GM23248 (cell line): ENCODE results near the gene STXBP6. TPM values are rescaled to one million over a fixed set of nuclear protein-coding genes. Genes with fewer than 3 reads are reported as not detected.

Source experiments
- DNase-seq: peaks from one replicate; pipeline ENCODE4 v3.0.0-alpha.2; 2015
- H2AFZ ChIP-seq: fragments of 200-600 bp; sonication (generic); 2 replicates; pipeline ENCODE4 v1.6.1; 2016; ENCODE audit warnings: antibody characterized with exemption
- H3F3A ChIP-seq: fragments of 200-600 bp; sonication (generic); 2 replicates; pipeline ENCODE4 v1.6.1; 2016; ENCODE audit warnings: mild to moderate bottlenecking, antibody characterized with exemption, mixed run types; ENCODE audit not compliant: insufficient read depth
- H3K27ac ChIP-seq: fragments of 200-600 bp; sonication (generic); 2 replicates; pipeline ENCODE4 v1.5.1; 2016; ENCODE audit warnings: mild to moderate bottlenecking
- H3K27me3 ChIP-seq: fragments of 200-600 bp; sonication (generic); replicated peaks from 2 replicates; pipeline ENCODE4 v1.6.1; 2016; ENCODE audit warnings: mild to moderate bottlenecking; ENCODE audit not compliant: insufficient read depth
- H3K36me3 ChIP-seq: fragments of 200-600 bp; sonication (generic); 2 replicates; pipeline ENCODE4 v1.6.1; 2016; ENCODE audit warnings: low read depth, mild to moderate bottlenecking
- H3K4me1 ChIP-seq: fragments of 200-600 bp; sonication (generic); 2 replicates; pipeline ENCODE4 v1.6.1; 2016; ENCODE audit warnings: mild to moderate bottlenecking; ENCODE audit not compliant: insufficient read depth
- H3K4me2 ChIP-seq: fragments of 200-600 bp; sonication (generic); one replicate; pipeline ENCODE4 v1.6.1; 2016; ENCODE audit warnings: mild to moderate bottlenecking; ENCODE audit not compliant: unreplicated experiment
- H3K4me3 ChIP-seq: fragments of 200-600 bp; sonication (generic); 2 replicates; pipeline ENCODE4 v1.5.1; 2016; ENCODE audit warnings: mild to moderate bottlenecking
- H3K79me2 ChIP-seq: fragments of 200-600 bp; sonication (generic); 2 replicates; pipeline ENCODE4 v1.6.1; 2016; ENCODE audit warnings: mild to moderate bottlenecking; ENCODE audit not compliant: insufficient read depth
- H3K9ac ChIP-seq: fragments of 200-600 bp; sonication (generic); 2 replicates; pipeline ENCODE4 v1.6.1; 2016; ENCODE audit warnings: mild to moderate bottlenecking
- H3K9me2 ChIP-seq: fragments of 200-600 bp; sonication (generic); 2 replicates; pipeline ENCODE4 v1.6.1; 2016; ENCODE audit warnings: mixed run types, mild to moderate bottlenecking, moderate library complexity; ENCODE audit not compliant: insufficient read depth
- H3K9me3 ChIP-seq: fragments of 200-600 bp; sonication (generic); one replicate; pipeline ENCODE4 v1.6.1; 2017; ENCODE audit warnings: low read depth
- H4K20me1 ChIP-seq: fragments of 200-600 bp; sonication (generic); 2 replicates; pipeline ENCODE4 v1.6.0; 2016; ENCODE audit not compliant: insufficient read depth
- EZH2 ChIP-seq: fragments of 200-600 bp; sonication (generic); IDR thresholded peaks from 2 replicates; pipeline ENCODE4 v1.6.1; 2018; ENCODE audit warnings: antibody characterized with exemption, mild to moderate bottlenecking; ENCODE audit not compliant: insufficient read depth, poor library complexity, severe bottlenecking
- EZH2phosphoT487 ChIP-seq: fragments of 200-600 bp; sonication (generic); IDR thresholded peaks from 2 replicates; pipeline ENCODE4 v1.6.1; 2018; ENCODE audit warnings: antibody characterized with exemption, moderate library complexity, mild to moderate bottlenecking, low read depth; ENCODE audit not compliant: insufficient read depth
- WGBS, 2 experiments: methylation state at CpG; one replicate each; pipeline ENCODE4 v1.1.6; 2015 to 2017; ENCODE audit warnings: low lambda C conversion rate in 2 of 2, low coverage in 1 of 2; ENCODE audit errors: missing lambda C conversion rate in 2 of 2; 5-methylcytosine and 5-hydroxymethylcytosine counted together
- in situ Hi-C: fragments of 300-500 bp; cut with MboI; formaldehyde crosslinking; loops from 2 replicates; pipeline ENCODE4 v1.15.0; 2020
- polyA plus RNA-seq: library from polyadenylated mRNA; unstranded; fragments of >200 nt; fragmentation: Nextera tagmentation; extraction: Ambion mirVana; gene quantifications from 2 replicates; pipeline ENCODE4 v1.2.1, GENCODE V29; 2016
- total RNA-seq: library from RNA; depleted of rRNA; stranded (reverse); fragments of >200 nt; shearing (Covaris generic); gene quantifications from 2 replicates; pipeline ENCODE4 v1.2.3, GENCODE V29; 2014

Gene STXBP6
- total and polyA plus RNA-seq, 2 experiments from 2014 or later: 13.9 to 19.6 TPM

- H3K27ac ChIP-seq: no peak overlapping the region
- H3K27me3 ChIP-seq: no peaks in the 10 kb centered on the region
- 89 to 93% methylated on average over 3 of the region's 3 CpGs for WGBS, 2 experiments
- no peak overlapping the region for H3K4me3 ChIP-seq
- no peaks in the 10 kb centered on the region for H4K20me1 ChIP-seq
- peaks cover 14% of the 10 kb centered on the region for H3K4me1 ChIP-seq
- H2AFZ ChIP-seq: no peak overlapping the region
- no peak overlapping the region for H3K4me2 ChIP-seq
- in situ Hi-C loops: no loop called here
- DNase-seq: no peak
- H3K9ac ChIP-seq: no peak overlapping the region
- no peaks in the 10 kb centered on the region for H3K9me2 ChIP-seq
- H3K36me3 ChIP-seq: no peaks in the 10 kb centered on the region
- peaks cover 17% of the 10 kb centered on the region for H3F3A ChIP-seq
- H3K79me2 ChIP-seq: 0 out of 2 replicates have a peak, but pooled peaks cover 12% of the 10 kb centered on the region
- no peak for TF ChIP-seq EZH2
- TF ChIP-seq EZH2phosphoT487: no peak
- H3K9me3 ChIP-seq: no peaks in the 10 kb centered on the region
Observed at GRCh38 chr14:24897793-24898192, 152.2 kb downstream of the STXBP6 start.

GRCh38 chr14:24895622-24896021, 154.3 kb downstream of the STXBP6 start:
- Histone ChIP-seq H3F3A (peaks cover 10% of the 10 kb centered on the region), H4K20me1 (no peaks in the 10 kb centered on the region), H3K4me1 (peaks cover 7% of the 10 kb centered on the region), H2AFZ (no peak overlapping the region), H3K27me3 (no peaks in the 10 kb centered on the region), H3K4me2 (no peak overlapping the region), H3K27ac (no peak overlapping the region), H3K9me2 (no peaks in the 10 kb centered on the region), H3K79me2 (0 out of 2 replicates have a peak, but pooled peaks cover 4% of the 10 kb centered on the region), H3K9me3 (no peaks in the 10 kb centered on the region), H3K36me3 (no peaks in the 10 kb centered on the region), H3K9ac (no peak overlapping the region), H3K4me3 (no peak overlapping the region)
- in situ Hi-C loops: no loop called here
- 94 to 98% methylated on average over 4 of the region's 4 CpGs for WGBS, 2 experiments
- TF ChIP-seq EZH2phosphoT487 (no peak), EZH2 (no peak)
- no peak for DNase-seq

GRCh38 chr14:24895243-24895583, 154.7 kb downstream of the STXBP6 start:
- 46 to 48% methylated on average over 4 of the region's 4 CpGs for WGBS, 2 experiments
- H3F3A ChIP-seq: peaks cover 6% of the 10 kb centered on the region; the same call in 1 of the 2 replicates
- no peaks in the 10 kb centered on the region for H3K9me2 ChIP-seq
- no peak overlapping the region for H3K27ac ChIP-seq
- H4K20me1 ChIP-seq: no peaks in the 10 kb centered on the region
- H3K4me1 ChIP-seq: peaks cover 5% of the 10 kb centered on the region; the same call in 1 of the 2 replicates
- no peak overlapping the region for H3K4me3 ChIP-seq
- H3K9me3 ChIP-seq: no peaks in the 10 kb centered on the region
- DNase-seq: no peak
- no peak overlapping the region for H3K4me2 ChIP-seq
- TF ChIP-seq EZH2 (no peak), EZH2phosphoT487 (no peak)
- H3K9ac ChIP-seq: no peak overlapping the region
- H3K79me2 ChIP-seq: 0 out of 2 replicates have a peak, but pooled peaks cover 4% of the 10 kb centered on the region
- H3K36me3 ChIP-seq: no peaks in the 10 kb centered on the region
- in situ Hi-C loops: no loop called here
- no peak overlapping the region for H2AFZ ChIP-seq
- H3K27me3 ChIP-seq: no peaks in the 10 kb centered on the region

- WGBS, 2 experiments: 60 to 67% methylated on average over 5 of the region's 5 CpGs
- Histone ChIP-seq H3K27ac (no peak overlapping the region), H3K27me3 (no peaks in the 10 kb centered on the region), H3K4me1 (peaks cover 4% of the 10 kb centered on the region), H4K20me1 (no peaks in the 10 kb centered on the region), H3K36me3 (no peaks in the 10 kb centered on the region), H3K9me3 (no peaks in the 10 kb centered on the region), H3F3A (peaks cover under 1% of the 10 kb centered on the region; the same call in 1 of the 2 replicates), H3K4me2 (no peak overlapping the region), H3K4me3 (no peak overlapping the region), H3K79me2 (0 out of 2 replicates have a peak, but pooled peaks cover 4% of the 10 kb centered on the region), H2AFZ (no peak overlapping the region), H3K9ac (no peak overlapping the region), H3K9me2 (no peaks in the 10 kb centered on the region)
- in situ Hi-C loops: no loop called here
- DNase-seq: no peak
- no peak for TF ChIP-seq EZH2phosphoT487
- no peak for TF ChIP-seq EZH2
Observed at GRCh38 chr14:24894583-24895242, 155.2 kb downstream of the STXBP6 start.
